ENCODE measurements around the gene ERVH48-1. TPM values are rescaled to one million over a fixed set of nuclear protein-coding genes. Genes with fewer than 3 reads are reported as not detected.
"Not testable (repeated sequence)": the region's sequence is repeated elsewhere in the genome, so short reads cannot be mapped to it uniquely, and the experiment has no call there.

ERVH48-1 gene
- total RNA-seq, 1 experiment from 2014 or later: not detected

GRCh38 chr21:42878993-42879787 is 46.2 kb downstream of the ERVH48-1 start, which contains the start of gene WDR4:
WDR4 (minus strand) TSS chr21:42879539; CDS start chr21:42879495, 44 bp downstream.
- BruUV-seq (replicated peaks): TSS peak; percentile 45
- DNase-seq: peak; percentile 91 to 94
- Histone ChIP-seq H3K9me3 (ENCODE audit: insufficient read depth, low read depth) (no peaks in the 10 kb centered on the region), H3K36me3 (ENCODE audit: low read depth) (peaks cover 5% of the 10 kb centered on the region; the same call in 1 of the 2 replicates), H3K4me3 (peak within 1 kb of the TSS; percentile 61), H3K4me2 (peak within 1 kb of the TSS; percentile 96), H3K4me1 (replicated peaks; ENCODE audit: insufficient read depth) (peaks cover 6% of the 10 kb centered on the region; the same call in 1 of the 2 replicates), H3K27ac (peak within 1 kb of the TSS; percentile 75), H3K27me3 (ENCODE audit: insufficient read depth, low read depth) (no peaks in the 10 kb centered on the region), H3K9me2 (ENCODE audit: insufficient read depth) (no peaks in the 10 kb centered on the region), H3K79me2 (ENCODE audit: low read depth) (peaks cover 31% of the 10 kb centered on the region), H2AFZ (peak within 1 kb of the TSS; percentile 87), H4K20me1 (ENCODE audit: insufficient read depth) (no peaks in the 10 kb centered on the region), H3F3A (ENCODE audit: insufficient read depth, low read depth) (peaks cover 11% of the 10 kb centered on the region; the same call in 1 of the 2 replicates)
- intact Hi-C loops (cut with micrococcal nuclease; ENCODE audit: unreplicated experiment): loop anchor here (2.0 kb wide), 1 partner anchor 14 kb away; the partner anchor contains the start of gene NDUFV3
- TF ChIP-seq CTCF (conservative IDR thresholded peaks at IDR 0.05) (no peak), EZH2 (IDR thresholded peaks at IDR 0.05; ENCODE audit: low read depth) (no peak)
- POLR2A ChIA-PET (ENCODE audit: unreplicated experiment): no interaction called here
- CTCF ChIA-PET: no interaction called here

GRCh38 chr21:42878678-42878992 is 46.8 kb downstream of the ERVH48-1 start:
- Histone ChIP-seq H3K27me3 (ENCODE audit: insufficient read depth, low read depth) (no peaks in the 10 kb centered on the region), H3F3A (ENCODE audit: insufficient read depth, low read depth) (peaks cover 11% of the 10 kb centered on the region; the same call in 1 of the 2 replicates), H2AFZ (peak overlapping the region; percentile 87), H3K9me2 (ENCODE audit: insufficient read depth) (no peaks in the 10 kb centered on the region), H3K4me3 (peak overlapping the region; percentile 61), H3K27ac (peak overlapping the region; percentile 75), H4K20me1 (ENCODE audit: insufficient read depth) (no peaks in the 10 kb centered on the region), H3K4me2 (peak overlapping the region; percentile 96), H3K9me3 (ENCODE audit: insufficient read depth, low read depth) (no peaks in the 10 kb centered on the region), H3K36me3 (ENCODE audit: low read depth) (peaks cover 5% of the 10 kb centered on the region; the same call in 1 of the 2 replicates), H3K4me1 (replicated peaks; ENCODE audit: insufficient read depth) (peaks cover 6% of the 10 kb centered on the region; the same call in 1 of the 2 replicates), H3K79me2 (ENCODE audit: low read depth) (peaks cover 31% of the 10 kb centered on the region)
- CTCF ChIA-PET: no interaction called here
- BruUV-seq (replicated peaks): no TSS peak
- intact Hi-C loops (cut with micrococcal nuclease; ENCODE audit: unreplicated experiment): loop anchor here (2.0 kb wide), 1 partner anchor 14 kb away; the partner anchor contains the start of gene NDUFV3
- TF ChIP-seq CTCF (conservative IDR thresholded peaks at IDR 0.05) (no peak), EZH2 (IDR thresholded peaks at IDR 0.05; ENCODE audit: low read depth) (no peak)
- DNase-seq: no peak
- POLR2A ChIA-PET (ENCODE audit: unreplicated experiment): no interaction called here

GRCh38 chr21:42875811-42876210 is 49.6 kb downstream of the ERVH48-1 start:
- H3K9me3 ChIP-seq (ENCODE audit: insufficient read depth, low read depth); H3K4me3 ChIP-seq; H4K20me1 ChIP-seq (ENCODE audit: insufficient read depth); BruUV-seq (replicated peaks); intact Hi-C loops (cut with micrococcal nuclease; ENCODE audit: unreplicated experiment); CTCF ChIA-PET; H3K27ac ChIP-seq; H3K36me3 ChIP-seq (ENCODE audit: low read depth); H2AFZ ChIP-seq; H3K27me3 ChIP-seq (ENCODE audit: insufficient read depth, low read depth); H3K9me2 ChIP-seq (ENCODE audit: insufficient read depth); H3K4me2 ChIP-seq; DNase-seq; POLR2A ChIA-PET (ENCODE audit: unreplicated experiment); H3K4me1 ChIP-seq (replicated peaks; ENCODE audit: insufficient read depth): not testable (repeated sequence)
- H3F3A ChIP-seq (ENCODE audit: insufficient read depth, low read depth): peaks cover 11% of the 10 kb centered on the region; the same call in 1 of the 2 replicates
- H3K79me2 ChIP-seq (ENCODE audit: low read depth): peaks cover 31% of the 10 kb centered on the region
